HL-60/S4 treated with retinoic acid at 250 ng/mL for 4 days and 3 days (cell line): ENCODE measurements around the gene RAPGEF1.
"Not testable (repeated sequence)": the region's sequence is repeated elsewhere in the genome, so short reads cannot be mapped to it uniquely, and the experiment has no call there.

Source experiments
- in situ Hi-C: fragments of 300-500 bp; cut with MboI; formaldehyde crosslinking; loops from 2 replicates; pipeline ENCODE4 v1.7.0; 2022; ENCODE audit warnings: low sequenced_read_pairs

Gene RAPGEF1

GRCh38 chr9:131577005-131578000 lies 162.6 kb downstream of the RAPGEF1 start:
- in situ Hi-C loops, result no loop called here

- in situ Hi-C loops, result no loop called here
Observed at GRCh38 chr9:131575946-131576853, 163.7 kb downstream of the RAPGEF1 start.

- in situ Hi-C loops, result no loop called here
Observed at GRCh38 chr9:131574730-131575640, 164.9 kb downstream of the RAPGEF1 start.

- in situ Hi-C loops, result no loop called here
Observed at GRCh38 chr9:131567910-131568309, 172.0 kb downstream of the RAPGEF1 start.

- in situ Hi-C loops, result no loop called here
Observed at GRCh38 chr9:131566158-131566557, 173.7 kb downstream of the RAPGEF1 start.

GRCh38 chr9:131565369-131565768 lies 174.5 kb downstream of the RAPGEF1 start:
- in situ Hi-C loops, result no loop called here

GRCh38 chr9:131562032-131562959 lies 177.6 kb downstream of the RAPGEF1 start:
- in situ Hi-C loops, result no loop called here

GRCh38 chr9:131559421-131560000 lies 180.4 kb downstream of the RAPGEF1 start:
- in situ Hi-C loops, result no loop called here

- in situ Hi-C loops, result no loop called here
Observed at GRCh38 chr9:131557855-131558548, 181.9 kb downstream of the RAPGEF1 start.

- in situ Hi-C loops, result no loop called here
Observed at GRCh38 chr9:131555841-131556673, 183.8 kb downstream of the RAPGEF1 start.

GRCh38 chr9:131554843-131555351 lies 185.0 kb downstream of the RAPGEF1 start:
- in situ Hi-C loops, result no loop called here

GRCh38 chr9:131554087-131554842 lies 185.6 kb downstream of the RAPGEF1 start:
- in situ Hi-C loops, result no loop called here

GRCh38 chr9:131552030-131552429 lies 187.8 kb downstream of the RAPGEF1 start:
- in situ Hi-C loops, result no loop called here

- in situ Hi-C loops, result not testable (repeated sequence)
Observed at GRCh38 chr9:131550465-131550864, 189.4 kb downstream of the RAPGEF1 start.

- in situ Hi-C loops, result not testable (repeated sequence)
Observed at GRCh38 chr9:131549186-131549585, 190.7 kb downstream of the RAPGEF1 start.

- in situ Hi-C loops, result no loop called here
Observed at GRCh38 chr9:131546336-131547084, 193.4 kb downstream of the RAPGEF1 start.
